Stimulated activated CD4-positive, alpha-beta T cell treated with anti-CD3 and anti-CD28 coated beads, Interleukin-1b, Interleukin-23, amount 100 ng/mL, for 4 hours (primary cell): ENCODE measurements around the gene LRRC45.
A peak's percentile ranks its signal among the peaks of the same experiment; 100 is the strongest.

Source experiments
- DNase-seq, 2 donors: peaks; one replicate each; pipeline ENCODE4 v3.0.0-alpha.2; 2020; ENCODE audit warnings: low read depth in 2 of 2

The LRRC45 gene

GRCh38 chr17:82063424-82064415 is 40.6 kb downstream of the LRRC45 start:
- no peak for DNase-seq

GRCh38 chr17:82064433-82065192 is 41.5 kb downstream of the LRRC45 start:
- no peak for DNase-seq

GRCh38 chr17:82065193-82065637 is 42.1 kb downstream of the LRRC45 start:
- peak in 1 of 2 donors; percentile 10 for DNase-seq

- peak; percentile 69 for DNase-seq
Observed at GRCh38 chr17:82065638-82066303, 42.7 kb downstream of the LRRC45 start, which contains the start of gene DUS1L. DUS1L (minus strand) TSS chr17:82065804; CDS start chr17:82065059, 745 bp downstream.

GRCh38 chr17:82070611-82071010 is 47.5 kb downstream of the LRRC45 start:
- DNase-seq, result no peak

- no peak for DNase-seq
Observed at GRCh38 chr17:82072827-82073226, 49.7 kb downstream of the LRRC45 start.

GRCh38 chr17:82073446-82073845 is 50.3 kb downstream of the LRRC45 start:
- DNase-seq, result no peak

GRCh38 chr17:82076018-82076784 is 53.1 kb downstream of the LRRC45 start:
- DNase-seq, result no peak

GRCh38 chr17:82076785-82077591 is 53.9 kb downstream of the LRRC45 start:
- DNase-seq, result no peak

- no peak for DNase-seq
Observed at GRCh38 chr17:82077617-82078358, 54.7 kb downstream of the LRRC45 start.

- DNase-seq, result no peak
Observed at GRCh38 chr17:82078433-82078832, 55.3 kb downstream of the LRRC45 start.

GRCh38 chr17:82079001-82079677 is 56.0 kb downstream of the LRRC45 start:
- DNase-seq, result no peak

GRCh38 chr17:82080048-82080788 is 57.1 kb downstream of the LRRC45 start:
- DNase-seq, result no peak
